ENCODE results near the gene SCLT1.

SCLT1 gene

GRCh38 chr4:128869776-128870509 is 223.4 kb downstream of the SCLT1 start:
- no peak for DNase-seq (ENCODE audit: low spot score)

GRCh38 chr4:128868758-128869157 is 224.6 kb downstream of the SCLT1 start:
- DNase-seq (ENCODE audit: low spot score) = no peak

GRCh38 chr4:128866691-128867090 is 226.6 kb downstream of the SCLT1 start:
- DNase-seq (ENCODE audit: low spot score) = no peak

- no peak for DNase-seq (ENCODE audit: low spot score)
Measured at GRCh38 chr4:128866269-128866668, 227.1 kb downstream of the SCLT1 start.

- no peak for DNase-seq (ENCODE audit: low spot score)
Measured at GRCh38 chr4:128865132-128865531, 228.2 kb downstream of the SCLT1 start.

- DNase-seq (ENCODE audit: low spot score) = peak; percentile 65
Measured at GRCh38 chr4:128863312-128864075, 229.8 kb downstream of the SCLT1 start.

GRCh38 chr4:128862608-128863311 is 230.6 kb downstream of the SCLT1 start:
- peak; percentile 16 for DNase-seq (ENCODE audit: low spot score)

GRCh38 chr4:128861856-128862518 is 231.4 kb downstream of the SCLT1 start:
- peak; percentile 16 for DNase-seq (ENCODE audit: low spot score)

GRCh38 chr4:128859887-128860677 is 233.3 kb downstream of the SCLT1 start:
- DNase-seq (ENCODE audit: low spot score) = no peak

- DNase-seq (ENCODE audit: low spot score) = no peak
Measured at GRCh38 chr4:128858879-128859671, 234.3 kb downstream of the SCLT1 start.

- DNase-seq (ENCODE audit: low spot score) = no peak
Measured at GRCh38 chr4:128856246-128856645, 237.1 kb downstream of the SCLT1 start.

GRCh38 chr4:128855621-128856020 is 237.7 kb downstream of the SCLT1 start:
- no peak for DNase-seq (ENCODE audit: low spot score)

GRCh38 chr4:128854433-128854832 is 238.9 kb downstream of the SCLT1 start:
- peak; percentile 37 for DNase-seq (ENCODE audit: low spot score)

- DNase-seq (ENCODE audit: low spot score) = no peak
Measured at GRCh38 chr4:128853741-128854140, 239.6 kb downstream of the SCLT1 start.

- DNase-seq (ENCODE audit: low spot score) = no peak
Measured at GRCh38 chr4:128850252-128850651, 243.1 kb downstream of the SCLT1 start.

GRCh38 chr4:128848461-128848860 is 244.9 kb downstream of the SCLT1 start:
- no peak for DNase-seq (ENCODE audit: low spot score)

- no peak for DNase-seq (ENCODE audit: low spot score)
Measured at GRCh38 chr4:128847082-128847724, 246.1 kb downstream of the SCLT1 start.

GRCh38 chr4:128846063-128846462 is 247.3 kb downstream of the SCLT1 start:
- DNase-seq (ENCODE audit: low spot score) = no peak

GRCh38 chr4:128844931-128845330 is 248.4 kb downstream of the SCLT1 start:
- no peak for DNase-seq (ENCODE audit: low spot score)

- no peak for DNase-seq (ENCODE audit: low spot score)
Measured at GRCh38 chr4:128841402-128841801, 251.9 kb downstream of the SCLT1 start.

All from CD4-positive, alpha-beta T cell treated with Interleukin-6 at 100 ng/mL for 8 hours (primary cell).